Progenitor cell of endocrine pancreas (in vitro differentiated cells): Measurements from ENCODE around the gene PTPRQ. TPM values are rescaled to one million over a fixed set of nuclear protein-coding genes. Genes with fewer than 3 reads are reported as not detected.

Source experiments
- DNase-seq: peaks from one replicate; pipeline ENCODE4 v3.0.0; 2021; ENCODE audit warnings: low spot score; ENCODE audit not compliant: unreplicated experiment
- H3K27ac Mint-ChIP-seq: 2 replicates; pipeline ENCODE4 v1.8.0; 2021; ENCODE audit warnings: mild to moderate bottlenecking, moderate library complexity, mixed read lengths
- H3K27me3 Mint-ChIP-seq: 2 replicates; pipeline ENCODE4 v1.8.0; 2021; ENCODE audit warnings: mixed read lengths
- H3K36me3 Mint-ChIP-seq: 2 replicates; pipeline ENCODE4 v1.8.0; 2022; ENCODE audit warnings: mixed read lengths; ENCODE audit not compliant: insufficient read depth
- H3K4me1 Mint-ChIP-seq: 2 replicates; pipeline ENCODE4 v1.8.0; 2021; ENCODE audit warnings: low read depth, mixed read lengths
- H3K4me3 Mint-ChIP-seq: 2 replicates; pipeline ENCODE4 v1.8.0; 2021; ENCODE audit warnings: low read depth, mild to moderate bottlenecking, moderate library complexity, mixed read lengths
- H3K9me3 Mint-ChIP-seq: 2 replicates; pipeline ENCODE4 v1.8.0; 2021; ENCODE audit warnings: low read depth, mixed read lengths
- long read RNA-seq: library from polyadenylated mRNA; unstranded; transcript quantifications from one replicate; pipeline ENCODE4 v2.0.0, GENCODE V29; 2020
- total RNA-seq: library from RNA; stranded (reverse); gene quantifications from 2 replicates; pipeline ENCODE4 v1.2.1, GENCODE V29; 2021
- TF ChIP-seq, protein P1 (sequence below): fragments of 200-600 bp; sonication (generic); IDR thresholded peaks from one replicate; pipeline ENCODE4 v1.5.0; 2021; ENCODE audit warnings: antibody characterized with exemption, mild to moderate bottlenecking; ENCODE audit not compliant: unreplicated experiment

The PTPRQ gene, protein sequence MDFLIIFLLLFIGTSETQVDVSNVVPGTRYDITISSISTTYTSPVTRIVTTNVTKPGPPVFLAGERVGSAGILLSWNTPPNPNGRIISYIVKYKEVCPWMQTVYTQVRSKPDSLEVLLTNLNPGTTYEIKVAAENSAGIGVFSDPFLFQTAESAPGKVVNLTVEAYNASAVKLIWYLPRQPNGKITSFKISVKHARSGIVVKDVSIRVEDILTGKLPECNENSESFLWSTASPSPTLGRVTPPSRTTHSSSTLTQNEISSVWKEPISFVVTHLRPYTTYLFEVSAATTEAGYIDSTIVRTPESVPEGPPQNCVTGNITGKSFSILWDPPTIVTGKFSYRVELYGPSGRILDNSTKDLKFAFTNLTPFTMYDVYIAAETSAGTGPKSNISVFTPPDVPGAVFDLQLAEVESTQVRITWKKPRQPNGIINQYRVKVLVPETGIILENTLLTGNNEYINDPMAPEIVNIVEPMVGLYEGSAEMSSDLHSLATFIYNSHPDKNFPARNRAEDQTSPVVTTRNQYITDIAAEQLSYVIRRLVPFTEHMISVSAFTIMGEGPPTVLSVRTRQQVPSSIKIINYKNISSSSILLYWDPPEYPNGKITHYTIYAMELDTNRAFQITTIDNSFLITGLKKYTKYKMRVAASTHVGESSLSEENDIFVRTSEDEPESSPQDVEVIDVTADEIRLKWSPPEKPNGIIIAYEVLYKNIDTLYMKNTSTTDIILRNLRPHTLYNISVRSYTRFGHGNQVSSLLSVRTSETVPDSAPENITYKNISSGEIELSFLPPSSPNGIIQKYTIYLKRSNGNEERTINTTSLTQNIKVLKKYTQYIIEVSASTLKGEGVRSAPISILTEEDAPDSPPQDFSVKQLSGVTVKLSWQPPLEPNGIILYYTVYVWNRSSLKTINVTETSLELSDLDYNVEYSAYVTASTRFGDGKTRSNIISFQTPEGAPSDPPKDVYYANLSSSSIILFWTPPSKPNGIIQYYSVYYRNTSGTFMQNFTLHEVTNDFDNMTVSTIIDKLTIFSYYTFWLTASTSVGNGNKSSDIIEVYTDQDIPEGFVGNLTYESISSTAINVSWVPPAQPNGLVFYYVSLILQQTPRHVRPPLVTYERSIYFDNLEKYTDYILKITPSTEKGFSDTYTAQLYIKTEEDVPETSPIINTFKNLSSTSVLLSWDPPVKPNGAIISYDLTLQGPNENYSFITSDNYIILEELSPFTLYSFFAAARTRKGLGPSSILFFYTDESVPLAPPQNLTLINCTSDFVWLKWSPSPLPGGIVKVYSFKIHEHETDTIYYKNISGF (N-terminal part only)
- 0.16 and 0.19 TPM in 2 replicates for total RNA-seq
- long read RNA-seq, partial matches to known transcripts: 0 of 1 reads
- long read RNA-seq, other reads (novel, unspliced or antisense): 1 of 1 reads

- H3K4me3 Mint-ChIP-seq: no peak within 1 kb of the TSS
- H3K4me1 Mint-ChIP-seq: peaks cover 13% of the 10 kb centered on the region
- H3K9me3 Mint-ChIP-seq: peaks cover 10% of the 10 kb centered on the region
- H3K27ac Mint-ChIP-seq: no peak within 1 kb of the TSS
- no peaks in the 10 kb centered on the region for H3K36me3 Mint-ChIP-seq
- DNase-seq: no peak
- H3K27me3 Mint-ChIP-seq: no peaks in the 10 kb centered on the region
- TF ChIP-seq, protein P1, sequence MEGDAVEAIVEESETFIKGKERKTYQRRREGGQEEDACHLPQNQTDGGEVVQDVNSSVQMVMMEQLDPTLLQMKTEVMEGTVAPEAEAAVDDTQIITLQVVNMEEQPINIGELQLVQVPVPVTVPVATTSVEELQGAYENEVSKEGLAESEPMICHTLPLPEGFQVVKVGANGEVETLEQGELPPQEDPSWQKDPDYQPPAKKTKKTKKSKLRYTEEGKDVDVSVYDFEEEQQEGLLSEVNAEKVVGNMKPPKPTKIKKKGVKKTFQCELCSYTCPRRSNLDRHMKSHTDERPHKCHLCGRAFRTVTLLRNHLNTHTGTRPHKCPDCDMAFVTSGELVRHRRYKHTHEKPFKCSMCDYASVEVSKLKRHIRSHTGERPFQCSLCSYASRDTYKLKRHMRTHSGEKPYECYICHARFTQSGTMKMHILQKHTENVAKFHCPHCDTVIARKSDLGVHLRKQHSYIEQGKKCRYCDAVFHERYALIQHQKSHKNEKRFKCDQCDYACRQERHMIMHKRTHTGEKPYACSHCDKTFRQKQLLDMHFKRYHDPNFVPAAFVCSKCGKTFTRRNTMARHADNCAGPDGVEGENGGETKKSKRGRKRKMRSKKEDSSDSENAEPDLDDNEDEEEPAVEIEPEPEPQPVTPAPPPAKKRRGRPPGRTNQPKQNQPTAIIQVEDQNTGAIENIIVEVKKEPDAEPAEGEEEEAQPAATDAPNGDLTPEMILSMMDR: no peak
Observed at GRCh38 chr12:80443974-80444666, at the start of gene PTPRQ. PTPRQ (plus strand) TSS chr12:80444235; CDS start chr12:80444346, 111 bp downstream.

DNA sequence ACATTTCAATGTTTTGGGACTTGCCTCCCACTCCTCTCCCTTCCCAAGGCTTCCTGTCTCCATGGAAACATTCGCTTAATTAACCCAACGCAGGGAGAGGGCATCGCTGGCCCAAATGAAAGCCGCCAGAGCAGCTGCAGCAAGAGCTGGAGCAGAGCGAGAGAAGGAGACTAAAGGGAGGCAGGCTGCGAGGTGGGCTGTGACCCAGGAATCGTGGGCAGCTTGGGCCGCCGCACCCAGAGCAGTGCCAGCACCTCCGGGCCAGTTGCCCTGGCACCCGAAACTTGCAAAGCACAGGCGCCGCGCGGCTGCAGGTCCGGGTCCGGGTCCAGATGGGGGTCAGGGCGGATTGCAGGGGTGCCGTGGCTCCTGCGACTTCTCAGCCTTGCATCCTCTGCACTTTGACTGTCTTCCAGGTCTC, 43.5 kb upstream of the PTPRQ start:
- no peak overlapping the region for H3K27ac Mint-ChIP-seq
- no peaks in the 10 kb centered on the region for H3K9me3 Mint-ChIP-seq
- peaks cover 7% of the 10 kb centered on the region for H3K27me3 Mint-ChIP-seq
- TF ChIP-seq, protein P1: no peak
- no peak for DNase-seq
- no peak overlapping the region for H3K4me3 Mint-ChIP-seq
- no peaks in the 10 kb centered on the region for H3K4me1 Mint-ChIP-seq
- H3K36me3 Mint-ChIP-seq: no peaks in the 10 kb centered on the region

DNA sequence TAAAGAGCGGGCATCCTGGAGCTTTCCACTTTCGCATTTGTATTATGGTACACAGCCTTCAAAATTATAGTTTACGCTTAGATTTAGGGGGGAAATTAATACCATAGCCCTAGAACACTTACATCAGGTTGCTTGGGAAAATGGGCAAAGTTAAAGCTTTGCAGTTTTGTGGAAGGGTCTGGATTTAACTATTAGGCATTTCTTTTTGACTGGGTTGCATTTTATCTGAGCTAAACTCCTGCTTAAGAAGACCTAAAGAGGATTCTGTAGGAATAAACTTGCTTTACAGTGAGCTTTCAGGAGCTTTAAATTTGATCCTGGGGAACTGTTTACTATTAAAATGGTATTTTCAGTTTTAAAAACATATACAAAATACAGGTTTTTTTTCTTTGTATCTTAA, 42.8 kb upstream of the PTPRQ start:
- Mint-ChIP-seq H3K4me3 (no peak overlapping the region), H3K9me3 (no peaks in the 10 kb centered on the region), H3K27me3 (peaks cover 7% of the 10 kb centered on the region), H3K27ac (no peak overlapping the region), H3K36me3 (no peaks in the 10 kb centered on the region), H3K4me1 (no peaks in the 10 kb centered on the region)
- TF ChIP-seq, protein P1: no peak
- DNase-seq: no peak

DNA sequence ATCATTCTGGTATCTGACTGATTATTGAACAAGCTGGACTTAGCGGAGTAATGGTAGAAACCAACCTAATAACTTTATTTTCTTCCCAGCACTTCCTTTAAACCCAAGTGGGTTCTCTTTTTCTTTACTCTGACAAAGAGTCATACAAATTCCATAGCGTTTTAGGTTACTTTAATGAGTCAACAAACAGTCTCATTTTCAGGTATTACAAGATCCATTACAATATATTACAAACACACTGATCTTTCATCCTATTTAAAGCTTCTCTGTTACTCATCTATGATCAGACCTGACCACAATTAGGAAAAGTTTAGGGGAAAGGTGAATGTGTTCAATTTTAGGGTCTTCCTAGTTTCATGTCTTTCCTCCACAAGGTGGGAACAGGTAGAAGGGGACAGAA, 39.4 kb upstream of the PTPRQ start:
- Mint-ChIP-seq H3K27me3 (peaks cover 5% of the 10 kb centered on the region), H3K4me1 (no peaks in the 10 kb centered on the region), H3K27ac (no peak overlapping the region), H3K4me3 (no peak overlapping the region), H3K36me3 (no peaks in the 10 kb centered on the region), H3K9me3 (no peaks in the 10 kb centered on the region)
- TF ChIP-seq, protein P1: no peak
- DNase-seq: no peak
